Vagina (tissue), 2 donors: ENCODE data around the gene LDLRAD4. TPM values are rescaled to one million over a fixed set of nuclear protein-coding genes. Genes with fewer than 3 reads are reported as not detected.

Experiments
- DNase-seq, 2 donors: peaks; one replicate each; pipeline ENCODE4 v3.0.0-alpha.2; 2017; ENCODE audit errors: extremely low spot score in 2 of 2
- H3K27ac ChIP-seq: fragments of 200-600 bp; sonication (generic); one replicate; pipeline ENCODE4 v1.5.1; 2019
- H3K27me3 ChIP-seq: fragments of 200-600 bp; sonication (generic); one replicate; pipeline ENCODE4 v1.5.1; 2019
- H3K36me3 ChIP-seq, 2 donors: fragments of 200-600 bp; sonication (generic); one replicate each; pipeline ENCODE4 v1.5.1; 2017 to 2019
- H3K4me1 ChIP-seq: fragments of 200-600 bp; sonication (generic); one replicate; pipeline ENCODE4 v1.5.1; 2019
- H3K4me3 ChIP-seq, 2 donors: fragments of 200-600 bp; sonication (generic); 1 replicate in 1 of 2; 2 replicates in 1 of 2; pipeline ENCODE4 v1.5.1; 2016 to 2019
- H3K9me3 ChIP-seq: fragments of 200-600 bp; sonication (generic); one replicate; pipeline ENCODE4 v1.5.1; 2019
- CTCF ChIP-seq, 3 experiments: fragments of 450-650 bp in 2 of 3; fragments of 200-600 bp in 1 of 3; sonication (generic) in 1 of 3; IDR thresholded peaks; one replicate each; pipeline ENCODE4 v1.5.1; 2017 to 2019; ENCODE audit warnings: antibody characterized with exemption in 3 of 3, mild to moderate bottlenecking in 2 of 3, moderate library complexity in 2 of 3
- POLR2A ChIP-seq, 2 donors: fragments of 450-650 bp; IDR thresholded peaks; one replicate each; pipeline ENCODE4 v1.6.1; 2017; ENCODE audit warnings: antibody characterized with exemption in 2 of 2, mild to moderate bottlenecking in 2 of 2, moderate library complexity in 2 of 2
- POLR2AphosphoS5 ChIP-seq, 2 donors: sonication (generic); formaldehyde crosslinking; IDR thresholded peaks; one replicate each; pipeline ENCODE4 v1.9.0; 2017; ENCODE audit warnings: antibody characterized with exemption in 2 of 2, mild to moderate bottlenecking in 2 of 2, low read depth in 1 of 2; ENCODE audit not compliant: insufficient read depth in 1 of 2
- intact Hi-C: fragments of 100-400 bp; cut with DNase I; formaldehyde crosslinking; loops from one replicate; pipeline ENCODE4 v1.15.1; 2023
- microRNA-seq: library from miRNA; unstranded; fragments of <30 nt; microRNA quantifications from one replicate; pipeline ENCODE4, GENCODE V29; 2017; ENCODE audit warnings: borderline number of aligned reads, borderline replicate concordance
- small RNA-seq: library from RNA; depleted of rRNA; stranded (forward); fragments of <200 nt; gene quantifications from one replicate; pipeline ENCODE3, GENCODE V24; 2016
- total RNA-seq: library from RNA; depleted of rRNA; stranded (reverse); fragments of >200 nt; gene quantifications from one replicate; pipeline ENCODE4 v1.2.3, GENCODE V29; 2016

Gene LDLRAD4
- total RNA-seq, 1 donor from 2014 or later, result 24.3 TPM

GRCh38 chr18:13696961-13697360 lies 478.4 kb downstream of the LDLRAD4 start:
- no peak overlapping the region for H3K4me3 ChIP-seq
- no peak for DNase-seq
- TF ChIP-seq POLR2AphosphoS5 (IDR thresholded peaks at IDR 0.05; ENCODE audit: insufficient read depth in 1 of 2, low read depth in 1 of 2) (no peak), CTCF (IDR thresholded peaks at IDR 0.05) (no peak), POLR2A (IDR thresholded peaks at IDR 0.05) (no peak)
- no peaks in the 10 kb centered on the region for H3K9me3 ChIP-seq
- H3K27ac ChIP-seq, result no peak overlapping the region
- no peaks in the 10 kb centered on the region for H3K27me3 ChIP-seq
- H3K4me1 ChIP-seq, result no peaks in the 10 kb centered on the region
- no peaks in the 10 kb centered on the region for H3K36me3 ChIP-seq
- intact Hi-C loops, result no loop called here

DNA sequence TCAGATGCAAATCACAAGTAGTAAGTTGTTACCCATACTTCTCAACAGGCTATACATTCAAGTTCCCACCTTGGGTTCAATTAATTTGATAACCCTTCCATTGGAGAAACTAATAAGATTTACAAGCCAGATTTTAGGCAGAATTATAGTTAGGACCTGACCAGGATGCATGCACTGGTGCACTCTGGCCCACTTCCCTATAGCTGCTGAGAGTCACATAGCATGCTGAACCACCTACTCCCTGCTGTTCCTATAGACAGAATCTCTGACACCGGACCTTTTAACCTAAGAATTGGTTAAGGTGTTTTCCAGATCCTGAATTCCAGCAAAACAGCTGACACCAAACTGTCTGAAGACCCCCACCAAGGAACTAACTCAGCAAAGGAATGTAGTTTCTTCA lies 481.6 kb downstream of the LDLRAD4 start:
- H3K27me3 ChIP-seq, result no peaks in the 10 kb centered on the region
- TF ChIP-seq CTCF (IDR thresholded peaks at IDR 0.05) (no peak), POLR2A (IDR thresholded peaks at IDR 0.05) (no peak), POLR2AphosphoS5 (IDR thresholded peaks at IDR 0.05; ENCODE audit: insufficient read depth in 1 of 2, low read depth in 1 of 2) (no peak)
- no peak overlapping the region for H3K27ac ChIP-seq
- intact Hi-C loops, result no loop called here
- H3K4me1 ChIP-seq, result no peaks in the 10 kb centered on the region
- no peak overlapping the region for H3K4me3 ChIP-seq
- H3K9me3 ChIP-seq, result peaks cover 5% of the 10 kb centered on the region
- no peak for DNase-seq
- H3K36me3 ChIP-seq, result no peaks in the 10 kb centered on the region

Small RNAs within 50 kb of the gene (microRNA-seq; reads per million reads assigned to microRNA genes)
- gene MIR4526 (not detected), gene MIR5190 (not detected)

Small RNAs within 50 kb of the gene (small RNA-seq; reads per million reads assigned to genes)
- not detected for gene MIR4526
- not detected for gene MIR5190

Other genes starting within 250 kb of the LDLRAD4 start
- 17.9 TPM for gene CEP192, start 227.4 kb upstream of the LDLRAD4 start, total RNA-seq